C4-2B (cell line): ENCODE results near the gene TRPC4.

Experiments used
- ZFX ChIP-seq: fragments of 450-650 bp; IDR thresholded peaks from 2 replicates; pipeline ENCODE4 v1.6.1; 2017
- TF ChIP-seq, protein P1 (sequence below): fragments of 450-650 bp; conservative IDR thresholded peaks from 2 replicates; pipeline ENCODE4 v1.5.1; 2017; ENCODE audit warnings: mild to moderate bottlenecking

DNA sequence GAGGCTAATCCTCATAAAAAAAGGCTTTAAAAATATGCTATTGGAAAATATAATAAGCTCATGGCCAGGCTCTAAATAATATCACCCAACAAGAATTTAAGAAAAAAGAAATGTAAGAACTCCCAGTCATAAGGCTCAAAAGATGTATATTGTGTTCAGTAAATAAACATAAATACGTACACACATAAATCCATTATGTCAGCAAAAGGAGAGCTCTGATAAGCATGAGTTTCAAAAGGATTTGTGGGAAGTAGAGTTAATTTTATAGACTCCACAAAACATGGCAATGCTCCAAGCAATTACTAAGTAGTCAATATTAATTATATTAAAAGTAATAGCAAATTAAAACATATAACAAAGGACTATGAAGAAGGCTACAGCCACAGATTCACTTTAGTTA is 37.3 kb upstream of the TRPC4 start:
- TF ChIP-seq, protein P1, sequence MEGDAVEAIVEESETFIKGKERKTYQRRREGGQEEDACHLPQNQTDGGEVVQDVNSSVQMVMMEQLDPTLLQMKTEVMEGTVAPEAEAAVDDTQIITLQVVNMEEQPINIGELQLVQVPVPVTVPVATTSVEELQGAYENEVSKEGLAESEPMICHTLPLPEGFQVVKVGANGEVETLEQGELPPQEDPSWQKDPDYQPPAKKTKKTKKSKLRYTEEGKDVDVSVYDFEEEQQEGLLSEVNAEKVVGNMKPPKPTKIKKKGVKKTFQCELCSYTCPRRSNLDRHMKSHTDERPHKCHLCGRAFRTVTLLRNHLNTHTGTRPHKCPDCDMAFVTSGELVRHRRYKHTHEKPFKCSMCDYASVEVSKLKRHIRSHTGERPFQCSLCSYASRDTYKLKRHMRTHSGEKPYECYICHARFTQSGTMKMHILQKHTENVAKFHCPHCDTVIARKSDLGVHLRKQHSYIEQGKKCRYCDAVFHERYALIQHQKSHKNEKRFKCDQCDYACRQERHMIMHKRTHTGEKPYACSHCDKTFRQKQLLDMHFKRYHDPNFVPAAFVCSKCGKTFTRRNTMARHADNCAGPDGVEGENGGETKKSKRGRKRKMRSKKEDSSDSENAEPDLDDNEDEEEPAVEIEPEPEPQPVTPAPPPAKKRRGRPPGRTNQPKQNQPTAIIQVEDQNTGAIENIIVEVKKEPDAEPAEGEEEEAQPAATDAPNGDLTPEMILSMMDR, result no peak
- TF ChIP-seq ZFX, result no peak
